ENCODE results near the gene MRPS12. TPM values are rescaled to one million over a fixed set of nuclear protein-coding genes. Genes with fewer than 3 reads are reported as not detected.

Gene MRPS12
- total and polyA plus RNA-seq, 2 of the 13 experiments (the other 11 are each of a cell fraction or from before 2014, with no cell fraction given) = 27.5 to 54.8 TPM

DNA sequence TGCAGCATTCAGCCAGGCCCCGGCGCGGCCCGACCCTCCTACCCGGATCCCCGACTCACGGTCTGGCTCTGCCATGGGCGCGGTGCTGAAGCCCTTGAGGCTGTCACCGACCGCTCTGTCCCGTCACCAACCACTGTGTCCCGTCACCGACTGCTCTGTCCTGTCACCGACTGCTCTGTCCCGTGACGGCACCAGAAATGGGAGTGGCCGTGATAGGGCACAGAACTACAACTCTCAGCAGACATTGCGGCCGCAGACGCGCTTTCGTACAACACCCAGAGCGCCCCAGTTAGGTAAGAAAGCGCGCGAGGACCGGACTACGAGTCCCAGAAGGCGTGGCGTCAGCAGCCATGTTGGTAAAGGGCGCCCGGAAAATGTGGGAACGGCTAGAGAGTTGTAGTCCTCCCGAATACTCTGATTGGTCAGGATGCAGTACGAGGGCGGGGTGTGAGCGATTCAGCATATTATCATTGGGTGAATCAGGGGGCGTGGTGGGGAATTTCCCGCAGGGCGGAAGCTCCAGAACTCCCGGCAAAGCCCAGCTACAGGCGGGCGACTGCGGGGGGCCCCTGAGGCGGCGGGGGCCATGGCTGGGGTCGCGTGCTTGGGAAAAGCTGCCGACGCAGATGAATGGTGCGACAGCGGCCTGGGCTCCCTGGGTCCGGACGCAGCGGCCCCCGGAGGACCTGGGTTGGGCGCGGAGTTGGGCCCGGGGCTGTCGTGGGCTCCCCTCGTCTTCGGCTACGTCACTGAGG is 31.1 kb upstream of the MRPS12 start, which contains the start of the genes NFKBIB and SIRT2 (continued):
- TF ChIP-seq, protein P1, sequence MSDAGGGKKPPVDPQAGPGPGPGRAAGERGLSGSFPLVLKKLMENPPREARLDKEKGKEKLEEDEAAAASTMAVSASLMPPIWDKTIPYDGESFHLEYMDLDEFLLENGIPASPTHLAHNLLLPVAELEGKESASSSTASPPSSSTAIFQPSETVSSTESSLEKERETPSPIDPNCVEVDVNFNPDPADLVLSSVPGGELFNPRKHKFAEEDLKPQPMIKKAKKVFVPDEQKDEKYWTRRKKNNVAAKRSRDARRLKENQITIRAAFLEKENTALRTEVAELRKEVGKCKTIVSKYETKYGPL (CRISPR knock-in tag; IDR thresholded peaks at IDR 0.05) = no peak
- no peak for TF ChIP-seq ZNF616 (CRISPR knock-in tag; IDR thresholded peaks at IDR 0.05; ENCODE audit: low read depth)
- TF ChIP-seq CERS6 (CRISPR knock-in tag; IDR thresholded peaks at IDR 0.05) = no peak
- TF ChIP-seq MED13 (CRISPR knock-in tag; IDR thresholded peaks at IDR 0.05) = no peak
- TF ChIP-seq YEATS2 (CRISPR knock-in tag; IDR thresholded peaks at IDR 0.05; ENCODE audit: borderline replicate concordance) = peak; percentile 83
- TF ChIP-seq ZNF282 (IDR thresholded peaks at IDR 0.05; ENCODE audit: partially characterized antibody) = no peak
- TF ChIP-seq HNF1B (CRISPR knock-in tag; IDR thresholded peaks at IDR 0.05) = peak; percentile 81; the same call in 1 of the 2 replicates
- 0 out of 2 replicates have a peak, but pooled peaks have one; percentile 46 for TF ChIP-seq RFXAP (CRISPR knock-in tag; IDR thresholded peaks at IDR 0.05; ENCODE audit: borderline replicate concordance)
- TF ChIP-seq ARID5B (CRISPR knock-in tag; IDR thresholded peaks at IDR 0.05) = peak; percentile 18; the same call in 1 of the 2 replicates
- no peak for TF ChIP-seq ZNF180 (CRISPR knock-in tag; IDR thresholded peaks at IDR 0.05; ENCODE audit: borderline replicate concordance, low read depth)
- TF ChIP-seq POLR2G (IDR thresholded peaks at IDR 0.05; ENCODE audit: low read depth, low read length) = peak; percentile 71
- no peak for TF ChIP-seq ZSCAN22 (CRISPR knock-in tag; IDR thresholded peaks at IDR 0.05)
- TF ChIP-seq DR1 (CRISPR knock-in tag; IDR thresholded peaks at IDR 0.05) = no peak
- TF ChIP-seq, protein P2, sequence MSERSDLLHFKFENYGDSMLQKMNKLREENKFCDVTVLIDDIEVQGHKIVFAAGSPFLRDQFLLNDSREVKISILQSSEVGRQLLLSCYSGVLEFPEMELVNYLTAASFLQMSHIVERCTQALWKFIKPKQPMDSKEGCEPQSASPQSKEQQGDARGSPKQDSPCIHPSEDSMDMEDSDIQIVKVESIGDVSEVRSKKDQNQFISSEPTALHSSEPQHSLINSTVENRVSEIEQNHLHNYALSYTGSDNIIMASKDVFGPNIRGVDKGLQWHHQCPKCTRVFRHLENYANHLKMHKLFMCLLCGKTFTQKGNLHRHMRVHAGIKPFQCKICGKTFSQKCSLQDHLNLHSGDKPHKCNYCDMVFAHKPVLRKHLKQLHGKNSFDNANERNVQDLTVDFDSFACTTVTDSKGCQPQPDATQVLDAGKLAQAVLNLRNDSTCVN (CRISPR knock-in tag; IDR thresholded peaks at IDR 0.05; ENCODE audit: borderline replicate concordance) = no peak; the same call in 1 of the 2 replicates
- no peak for TF ChIP-seq TRIM22 (IDR thresholded peaks at IDR 0.05)
- peak; percentile 13 for TF ChIP-seq PTBP1 (IDR thresholded peaks at IDR 0.05; ENCODE audit: low read depth, low read length, poor library complexity, severe bottlenecking)
- peak; percentile 8; the same call in 1 of the 2 replicates for TF ChIP-seq ZMYM4 (CRISPR knock-in tag; IDR thresholded peaks at IDR 0.05)
- TF ChIP-seq BRCA1 (CRISPR knock-in tag; IDR thresholded peaks at IDR 0.05) = no peak
